ENCODE results near the gene GRM3.
"Not testable (repeated sequence)": the region's sequence is repeated elsewhere in the genome, so short reads cannot be mapped to it uniquely, and the experiment has no call there.

Gene GRM3

GRCh38 chr7:86643561-86644281 lies at the start of gene GRM3:
GRM3 (plus strand) TSS chr7:86643909; CDS start chr7:86765146, 121,237 bp downstream.
- FAIRE-seq = no peak
- no peak for DNase-seq (ENCODE audit: insufficient read length, low spot score)

GRCh38 chr7:86598311-86598710 lies 45.4 kb upstream of the GRM3 start:
- no peak for FAIRE-seq

GRCh38 chr7:86598721-86599120 lies 45.0 kb upstream of the GRM3 start:
- FAIRE-seq (no peak), DNase-seq (ENCODE audit: insufficient read length, low spot score) (no peak)

More at GRCh38 chr7:86598311-86598710, 45.4 kb upstream of the GRM3 start:
- DNase-seq (ENCODE audit: insufficient read length, low spot score) = no peak

GRCh38 chr7:86600506-86601290 lies 43.0 kb upstream of the GRM3 start:
- no peak for FAIRE-seq
- no peak for DNase-seq (ENCODE audit: insufficient read length, low spot score)

GRCh38 chr7:86615711-86616110 lies 28.0 kb upstream of the GRM3 start:
- not testable (repeated sequence) for FAIRE-seq; DNase-seq (ENCODE audit: insufficient read length, low spot score)

- DNase-seq (ENCODE audit: insufficient read length, low spot score) = no peak
- FAIRE-seq = no peak
Measured at GRCh38 chr7:86644282-86645224, 844 bp downstream of the GRM3 start.

GRCh38 chr7:86645225-86645608 lies 1.5 kb downstream of the GRM3 start:
- FAIRE-seq (no peak), DNase-seq (ENCODE audit: insufficient read length, low spot score) (no peak)

- FAIRE-seq = no peak
- DNase-seq (ENCODE audit: insufficient read length, low spot score) = no peak
Measured at GRCh38 chr7:86645676-86646276, 2.1 kb downstream of the GRM3 start.

GRCh38 chr7:86647385-86648094 lies 3.8 kb downstream of the GRM3 start:
- DNase-seq (ENCODE audit: insufficient read length, low spot score) = no peak

GRCh38 chr7:86648169-86648568 lies 4.5 kb downstream of the GRM3 start:
- FAIRE-seq (no peak), DNase-seq (ENCODE audit: insufficient read length, low spot score) (no peak)

More at GRCh38 chr7:86647385-86648094, 3.8 kb downstream of the GRM3 start:
- no peak for FAIRE-seq

- FAIRE-seq = no peak
- no peak for DNase-seq (ENCODE audit: insufficient read length, low spot score)
Measured at GRCh38 chr7:86653919-86654659, 10.4 kb downstream of the GRM3 start.

GRCh38 chr7:86657948-86658347 lies 14.2 kb downstream of the GRM3 start:
- DNase-seq (ENCODE audit: insufficient read length, low spot score) = no peak
- FAIRE-seq = no peak

GRCh38 chr7:86660950-86661462 lies 17.3 kb downstream of the GRM3 start:
- FAIRE-seq (no peak), DNase-seq (ENCODE audit: insufficient read length, low spot score) (no peak)

- DNase-seq (ENCODE audit: insufficient read length, low spot score) (no peak), FAIRE-seq (no peak)
Measured at GRCh38 chr7:86664486-86664885, 20.8 kb downstream of the GRM3 start.

- DNase-seq (ENCODE audit: insufficient read length, low spot score) = no peak
- FAIRE-seq = no peak
Measured at GRCh38 chr7:86664991-86665390, 21.3 kb downstream of the GRM3 start.

- FAIRE-seq = no peak
- DNase-seq (ENCODE audit: insufficient read length, low spot score) = no peak
Measured at GRCh38 chr7:86665669-86666068, 22.0 kb downstream of the GRM3 start.

- DNase-seq (ENCODE audit: insufficient read length, low spot score) (no peak), FAIRE-seq (no peak)
Measured at GRCh38 chr7:86667732-86668131, 24.0 kb downstream of the GRM3 start.

- DNase-seq (ENCODE audit: insufficient read length, low spot score) (no peak), FAIRE-seq (no peak)
Measured at GRCh38 chr7:86668315-86668714, 24.6 kb downstream of the GRM3 start.

- FAIRE-seq (no peak), DNase-seq (ENCODE audit: insufficient read length, low spot score) (no peak)
Measured at GRCh38 chr7:86687831-86688230, 44.1 kb downstream of the GRM3 start.

Measured in HTR-8/SVneo (cell line).